Measurements from ENCODE around the gene SEPTIN2.
"Not testable (repeated sequence)": the region's sequence is repeated elsewhere in the genome, so short reads cannot be mapped to it uniquely, and the experiment has no call there.

SEPTIN2 gene

GRCh38 chr2:241293378-241293797, 22.3 kb upstream of the SEPTIN2 start:
- not testable (repeated sequence) for ATAC-seq

DNA sequence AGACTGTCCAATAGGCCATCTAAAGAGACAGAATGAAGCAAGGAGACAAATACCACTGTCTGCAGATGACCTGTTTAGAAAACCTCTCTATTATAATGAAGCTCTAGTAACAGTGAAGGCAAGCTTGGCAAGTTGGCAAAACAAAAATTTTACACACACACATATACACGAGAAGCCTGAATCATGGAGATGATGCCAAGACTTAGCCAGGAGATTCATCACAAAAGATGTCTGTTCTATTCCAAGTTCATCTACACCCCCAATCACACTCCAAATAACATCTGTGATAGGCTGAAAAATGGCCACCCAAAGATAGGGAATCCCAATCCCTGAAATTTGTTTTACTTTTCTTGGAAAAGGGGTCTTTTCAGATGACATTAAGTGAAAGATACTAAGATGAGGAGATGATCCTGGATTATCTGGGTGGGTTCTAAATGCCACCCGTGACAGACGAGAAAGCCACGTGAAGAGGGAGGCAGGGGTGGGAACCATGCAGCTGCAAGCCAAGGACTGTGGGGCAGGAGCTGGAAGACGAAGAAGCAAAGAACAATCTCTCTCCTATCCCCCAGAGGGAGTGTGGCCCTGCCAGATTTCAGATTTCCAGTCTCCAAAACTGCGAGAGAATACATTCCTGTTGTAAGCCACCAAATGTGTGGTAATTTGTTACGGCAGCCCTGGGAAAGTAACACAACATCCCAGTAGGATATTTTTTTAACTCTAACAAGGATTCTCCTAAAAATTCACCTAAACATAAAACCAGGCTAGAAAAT, 20.2 kb upstream of the SEPTIN2 start:
- ATAC-seq: no peak
- TF ChIP-seq, protein P1, sequence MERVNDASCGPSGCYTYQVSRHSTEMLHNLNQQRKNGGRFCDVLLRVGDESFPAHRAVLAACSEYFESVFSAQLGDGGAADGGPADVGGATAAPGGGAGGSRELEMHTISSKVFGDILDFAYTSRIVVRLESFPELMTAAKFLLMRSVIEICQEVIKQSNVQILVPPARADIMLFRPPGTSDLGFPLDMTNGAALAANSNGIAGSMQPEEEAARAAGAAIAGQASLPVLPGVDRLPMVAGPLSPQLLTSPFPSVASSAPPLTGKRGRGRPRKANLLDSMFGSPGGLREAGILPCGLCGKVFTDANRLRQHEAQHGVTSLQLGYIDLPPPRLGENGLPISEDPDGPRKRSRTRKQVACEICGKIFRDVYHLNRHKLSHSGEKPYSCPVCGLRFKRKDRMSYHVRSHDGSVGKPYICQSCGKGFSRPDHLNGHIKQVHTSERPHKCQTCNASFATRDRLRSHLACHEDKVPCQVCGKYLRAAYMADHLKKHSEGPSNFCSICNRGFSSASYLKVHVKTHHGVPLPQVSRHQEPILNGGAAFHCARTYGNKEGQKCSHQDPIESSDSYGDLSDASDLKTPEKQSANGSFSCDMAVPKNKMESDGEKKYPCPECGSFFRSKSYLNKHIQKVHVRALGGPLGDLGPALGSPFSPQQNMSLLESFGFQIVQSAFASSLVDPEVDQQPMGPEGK (CRISPR knock-in tag; IDR thresholded peaks at IDR 0.05; ENCODE audit: borderline replicate concordance): no peak
- TF ChIP-seq, protein P2, sequence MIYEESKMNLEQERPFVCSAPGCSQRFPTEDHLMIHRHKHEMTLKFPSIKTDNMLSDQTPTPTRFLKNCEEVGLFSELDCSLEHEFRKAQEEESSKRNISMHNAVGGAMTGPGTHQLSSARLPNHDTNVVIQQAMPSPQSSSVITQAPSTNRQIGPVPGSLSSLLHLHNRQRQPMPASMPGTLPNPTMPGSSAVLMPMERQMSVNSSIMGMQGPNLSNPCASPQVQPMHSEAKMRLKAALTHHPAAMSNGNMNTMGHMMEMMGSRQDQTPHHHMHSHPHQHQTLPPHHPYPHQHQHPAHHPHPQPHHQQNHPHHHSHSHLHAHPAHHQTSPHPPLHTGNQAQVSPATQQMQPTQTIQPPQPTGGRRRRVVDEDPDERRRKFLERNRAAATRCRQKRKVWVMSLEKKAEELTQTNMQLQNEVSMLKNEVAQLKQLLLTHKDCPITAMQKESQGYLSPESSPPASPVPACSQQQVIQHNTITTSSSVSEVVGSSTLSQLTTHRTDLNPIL (CRISPR knock-in tag; IDR thresholded peaks at IDR 0.05; ENCODE audit: low read depth): no peak
- TF ChIP-seq RARB (CRISPR knock-in tag; IDR thresholded peaks at IDR 0.05): no peak
- TF ChIP-seq GLIS3 (CRISPR knock-in tag; IDR thresholded peaks at IDR 0.05): no peak
- no peak for TF ChIP-seq OSR1 (CRISPR knock-in tag; IDR thresholded peaks at IDR 0.05)
- no peak for TF ChIP-seq CSRNP3 (CRISPR knock-in tag; IDR thresholded peaks at IDR 0.05)
- no peak for TF ChIP-seq ZNF565 (CRISPR knock-in tag; conservative IDR thresholded peaks at IDR 0.05; ENCODE audit: low read depth)
- no peak for TF ChIP-seq TCF4 (CRISPR knock-in tag; IDR thresholded peaks at IDR 0.05; ENCODE audit: borderline replicate concordance)
- no peak for TF ChIP-seq ZC3H10 (CRISPR knock-in tag; IDR thresholded peaks at IDR 0.05)
- no peak for TF ChIP-seq ARNTL (CRISPR knock-in tag; IDR thresholded peaks at IDR 0.05; ENCODE audit: borderline replicate concordance, low read depth)
- no peak for TF ChIP-seq BACH2 (CRISPR knock-in tag; IDR thresholded peaks at IDR 0.05; ENCODE audit: borderline replicate concordance)
- no peak for TF ChIP-seq ZNF8 (CRISPR knock-in tag; IDR thresholded peaks at IDR 0.05)
- TF ChIP-seq ZFP3 (CRISPR knock-in tag; IDR thresholded peaks at IDR 0.05): no peak
- TF ChIP-seq CSDC2 (CRISPR knock-in tag; IDR thresholded peaks at IDR 0.05): no peak

DNA sequence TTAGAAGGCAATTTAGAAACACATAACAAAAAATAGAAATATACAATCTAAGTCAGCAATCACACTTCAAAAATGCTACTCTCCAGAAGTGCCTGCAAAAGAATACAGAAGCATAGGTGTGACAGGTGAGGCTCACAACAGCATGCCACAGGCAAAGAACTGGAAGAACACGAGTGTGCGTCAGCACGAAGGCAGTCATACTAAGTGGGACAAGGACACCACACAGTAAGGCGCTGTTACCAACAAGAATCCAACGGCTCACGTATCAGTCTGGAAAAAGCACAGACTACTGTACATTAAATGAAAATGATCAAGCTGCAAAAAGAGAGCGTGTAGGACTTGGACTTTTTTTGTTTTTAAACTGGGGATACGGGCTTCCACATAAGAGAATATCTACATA, 19.0 kb upstream of the SEPTIN2 start:
- no peak for ATAC-seq
- no peak for TF ChIP-seq ARNTL (CRISPR knock-in tag; IDR thresholded peaks at IDR 0.05; ENCODE audit: borderline replicate concordance, low read depth)

DNA sequence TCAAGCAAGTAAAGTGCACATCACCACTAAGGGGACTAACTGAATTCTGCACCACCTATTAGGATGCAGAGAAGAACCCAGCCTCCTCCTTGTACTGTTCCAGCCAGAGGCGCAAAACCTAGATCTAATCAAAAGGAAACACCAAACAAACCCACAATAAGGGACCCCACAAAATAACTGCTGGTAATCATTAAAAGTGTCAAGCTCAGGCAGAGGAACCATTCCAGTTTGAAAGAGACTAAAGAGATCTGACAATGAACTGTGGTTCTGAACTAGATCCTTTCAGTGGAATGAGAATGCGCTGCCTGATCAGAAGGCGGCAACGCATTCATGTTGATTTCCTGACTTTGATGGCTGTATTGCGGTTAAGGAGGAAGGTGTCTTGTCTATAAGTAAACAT, 17.1 kb upstream of the SEPTIN2 start:
- ATAC-seq: no peak
- TF ChIP-seq ARNTL (CRISPR knock-in tag; IDR thresholded peaks at IDR 0.05; ENCODE audit: borderline replicate concordance, low read depth): no peak
- TF ChIP-seq GLIS3 (CRISPR knock-in tag; IDR thresholded peaks at IDR 0.05): no peak
- TF ChIP-seq, protein P3, sequence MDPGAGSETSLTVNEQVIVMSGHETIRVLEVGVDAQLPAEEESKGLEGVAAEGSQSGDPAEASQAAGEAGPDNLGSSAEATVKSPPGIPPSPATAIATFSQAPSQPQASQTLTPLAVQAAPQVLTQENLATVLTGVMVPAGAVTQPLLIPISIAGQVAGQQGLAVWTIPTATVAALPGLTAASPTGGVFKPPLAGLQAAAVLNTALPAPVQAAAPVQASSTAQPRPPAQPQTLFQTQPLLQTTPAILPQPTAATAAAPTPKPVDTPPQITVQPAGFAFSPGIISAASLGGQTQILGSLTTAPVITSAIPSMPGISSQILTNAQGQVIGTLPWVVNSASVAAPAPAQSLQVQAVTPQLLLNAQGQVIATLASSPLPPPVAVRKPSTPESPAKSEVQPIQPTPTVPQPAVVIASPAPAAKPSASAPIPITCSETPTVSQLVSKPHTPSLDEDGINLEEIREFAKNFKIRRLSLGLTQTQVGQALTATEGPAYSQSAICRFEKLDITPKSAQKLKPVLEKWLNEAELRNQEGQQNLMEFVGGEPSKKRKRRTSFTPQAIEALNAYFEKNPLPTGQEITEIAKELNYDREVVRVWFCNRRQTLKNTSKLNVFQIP (CRISPR knock-in tag; IDR thresholded peaks at IDR 0.05; ENCODE audit: borderline replicate concordance, low read depth): no peak
- TF ChIP-seq SNAI2 (CRISPR knock-in tag; IDR thresholded peaks at IDR 0.05): no peak
- TF ChIP-seq ZNF565 (CRISPR knock-in tag; conservative IDR thresholded peaks at IDR 0.05; ENCODE audit: low read depth): no peak
- TF ChIP-seq, protein P2 (CRISPR knock-in tag; IDR thresholded peaks at IDR 0.05; ENCODE audit: low read depth): no peak
- TF ChIP-seq ZNF8 (CRISPR knock-in tag; IDR thresholded peaks at IDR 0.05): no peak
- no peak for TF ChIP-seq CSDC2 (CRISPR knock-in tag; IDR thresholded peaks at IDR 0.05)
- no peak for TF ChIP-seq CSRNP3 (CRISPR knock-in tag; IDR thresholded peaks at IDR 0.05)
- no peak for TF ChIP-seq TOX (CRISPR knock-in tag; IDR thresholded peaks at IDR 0.05; ENCODE audit: borderline replicate concordance)
- TF ChIP-seq RARB (CRISPR knock-in tag; IDR thresholded peaks at IDR 0.05): no peak
- TF ChIP-seq ESRRG (CRISPR knock-in tag; IDR thresholded peaks at IDR 0.05): no peak
- TF ChIP-seq TCF4 (CRISPR knock-in tag; IDR thresholded peaks at IDR 0.05; ENCODE audit: borderline replicate concordance): no peak
- no peak for TF ChIP-seq BACH2 (CRISPR knock-in tag; IDR thresholded peaks at IDR 0.05; ENCODE audit: borderline replicate concordance)
- TF ChIP-seq, protein P1 (CRISPR knock-in tag; IDR thresholded peaks at IDR 0.05; ENCODE audit: borderline replicate concordance): no peak
- TF ChIP-seq ZFP30 (CRISPR knock-in tag; IDR thresholded peaks at IDR 0.05): no peak
- TF ChIP-seq ZC3H10 (CRISPR knock-in tag; IDR thresholded peaks at IDR 0.05): no peak
